Stimulated activated CD4-positive, alpha-beta T cell treated with anti-CD3 and anti-CD28 coated beads, Interleukin-1b, Interleukin-23, amount 100 ng/mL, for 48 hours (primary cell): ENCODE results near the gene NUTM2F.
"Not testable (repeated sequence)": the region's sequence is repeated elsewhere in the genome, so short reads cannot be mapped to it uniquely, and the experiment has no call there.

ENCODE experiments used
- DNase-seq: peaks from one replicate; pipeline ENCODE4 v3.0.0-alpha.2; 2020

The NUTM2F gene

DNA sequence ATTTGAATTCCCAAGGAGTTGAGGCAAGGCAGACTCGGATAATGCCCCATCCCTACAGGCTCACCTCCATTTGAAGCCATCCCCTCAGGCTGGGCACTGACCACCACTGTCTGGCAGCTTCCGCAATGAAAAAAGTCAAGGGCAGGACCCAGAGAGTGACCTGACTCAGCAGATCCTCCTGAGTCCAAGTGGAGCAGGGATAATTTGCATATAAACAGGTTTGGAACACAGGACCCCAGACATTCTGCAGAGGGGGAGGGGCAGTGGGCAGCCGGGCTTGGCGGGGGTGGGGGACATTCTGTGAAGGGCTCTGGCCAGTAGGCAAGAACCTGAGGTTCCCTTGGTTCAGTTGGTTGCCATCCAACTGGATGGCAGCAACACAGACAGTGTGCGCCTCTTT, at the start of gene NUTM2F:
Gene NUTM2F, minus strand, starts transcription at position 101 of the 400 bp plus-strand sequence. Its CDS starts 21 bp downstream, at position 80.
- DNase-seq, result not testable (repeated sequence)

DNA sequence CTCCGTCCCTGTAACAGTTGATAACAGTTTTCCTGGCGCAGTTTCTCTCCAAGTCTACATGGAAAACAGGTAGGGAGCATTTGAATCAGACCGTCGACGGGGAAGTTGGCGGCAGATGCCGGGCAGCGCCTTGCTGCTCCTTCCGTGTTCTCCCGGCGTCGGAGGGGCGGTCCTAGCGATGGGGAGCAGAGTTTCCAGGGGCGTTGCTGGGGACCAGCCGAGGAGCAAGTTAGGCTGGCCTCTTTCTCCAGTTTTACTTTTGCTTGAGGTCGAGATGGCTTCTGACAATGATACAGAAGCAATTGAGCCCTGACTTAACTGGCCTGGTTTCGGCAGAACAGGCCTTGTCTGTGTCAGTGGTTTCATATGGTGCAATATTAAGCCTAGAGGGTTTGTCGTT, 46.8 kb upstream of the NUTM2F start:
- DNase-seq, result peak; percentile 7

DNA sequence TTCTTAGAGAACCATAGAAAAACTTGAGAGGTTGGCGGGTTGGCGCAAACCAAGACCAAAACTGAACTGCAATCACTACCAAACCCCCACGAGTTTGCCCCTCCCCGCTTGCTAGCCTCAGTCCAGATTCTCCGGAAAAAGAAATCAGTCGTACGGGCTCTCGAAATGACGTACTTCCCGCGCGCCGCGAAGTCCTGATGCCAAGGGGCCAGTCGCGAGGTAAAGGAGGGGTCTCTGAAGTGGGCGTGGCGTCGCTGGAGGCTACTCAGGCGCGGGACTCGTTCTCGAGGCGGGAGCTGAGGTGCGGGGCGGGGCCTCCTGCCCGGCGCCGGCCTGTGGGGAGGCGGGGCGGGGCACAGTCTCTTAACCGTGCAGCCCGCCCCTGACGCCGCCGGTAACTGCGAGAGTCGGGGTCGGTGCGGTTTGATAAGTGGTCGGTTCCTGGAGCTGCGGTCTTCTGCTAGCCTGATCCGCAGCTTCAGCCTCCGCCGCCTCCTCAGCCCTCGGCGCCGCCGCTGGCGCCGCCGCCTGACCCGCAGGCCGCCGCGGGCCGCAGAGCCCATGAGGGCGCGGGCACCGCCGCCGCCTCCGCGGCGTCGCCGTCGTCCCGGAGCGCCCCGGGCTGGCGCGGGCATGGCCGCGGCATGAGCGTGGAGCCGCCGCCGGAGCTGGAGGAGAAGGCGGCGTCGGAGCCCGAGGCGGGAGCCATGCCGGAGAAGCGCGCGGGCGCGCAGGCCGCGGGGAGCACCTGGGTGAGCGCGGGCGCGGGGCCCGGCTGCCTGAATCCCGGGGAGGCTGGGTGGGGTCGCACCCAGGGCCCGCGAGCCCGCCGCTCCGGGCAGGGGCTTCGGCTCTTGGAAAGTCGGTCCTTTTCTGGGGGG, 46.0 kb upstream of the NUTM2F start:
- peak; percentile 89 for DNase-seq

DNA sequence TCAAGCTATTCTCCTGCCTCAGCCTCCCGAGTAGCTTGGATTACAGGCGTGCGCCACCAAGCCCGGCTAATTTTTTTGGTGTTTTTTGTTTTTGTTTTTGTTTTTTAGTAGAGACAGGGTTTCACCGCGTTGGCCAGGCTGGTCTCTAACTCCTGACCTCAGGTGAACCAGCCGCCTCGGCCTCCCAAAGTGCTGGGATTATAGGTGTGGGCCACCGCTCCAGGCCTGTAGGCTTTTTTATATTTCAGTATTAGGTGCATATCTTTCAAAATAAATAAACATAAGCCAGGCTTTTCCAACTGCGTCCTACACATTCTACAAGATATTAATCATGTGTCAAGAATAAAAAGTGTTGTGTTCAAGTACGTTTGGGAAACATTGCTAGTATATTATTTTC, 45.3 kb upstream of the NUTM2F start:
- not testable (repeated sequence) for DNase-seq

GRCh38 chr9:94370266-94370665, 41.8 kb upstream of the NUTM2F start:
- not testable (repeated sequence) for DNase-seq

DNA sequence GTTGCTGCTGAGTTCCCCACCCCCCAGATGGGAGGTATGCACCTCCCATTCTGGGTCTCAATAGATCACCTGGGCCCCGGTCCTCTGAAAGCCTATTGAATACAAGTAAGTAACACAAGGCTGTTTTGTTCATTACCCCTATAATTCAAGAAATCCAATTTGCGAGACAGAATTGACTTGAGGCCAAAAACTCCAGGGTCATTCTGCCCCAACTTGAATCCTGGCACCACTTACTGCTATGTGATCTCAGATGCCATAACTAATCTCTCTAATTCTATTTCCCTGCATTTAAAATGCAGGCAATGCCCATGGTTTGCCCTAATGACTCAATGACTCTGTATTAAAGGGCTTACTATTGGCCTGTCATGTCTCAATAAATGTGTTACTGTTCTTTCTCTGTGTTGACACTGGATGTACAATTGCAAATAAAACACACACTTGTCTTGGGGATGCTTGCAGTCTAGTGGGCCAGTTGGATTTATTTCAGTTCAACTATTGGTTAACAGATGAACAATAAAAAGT, 35.7 kb upstream of the NUTM2F start:
- DNase-seq, result not testable (repeated sequence)

GRCh38 chr9:94357158-94357557, 28.7 kb upstream of the NUTM2F start:
- DNase-seq, result not testable (repeated sequence)

DNA sequence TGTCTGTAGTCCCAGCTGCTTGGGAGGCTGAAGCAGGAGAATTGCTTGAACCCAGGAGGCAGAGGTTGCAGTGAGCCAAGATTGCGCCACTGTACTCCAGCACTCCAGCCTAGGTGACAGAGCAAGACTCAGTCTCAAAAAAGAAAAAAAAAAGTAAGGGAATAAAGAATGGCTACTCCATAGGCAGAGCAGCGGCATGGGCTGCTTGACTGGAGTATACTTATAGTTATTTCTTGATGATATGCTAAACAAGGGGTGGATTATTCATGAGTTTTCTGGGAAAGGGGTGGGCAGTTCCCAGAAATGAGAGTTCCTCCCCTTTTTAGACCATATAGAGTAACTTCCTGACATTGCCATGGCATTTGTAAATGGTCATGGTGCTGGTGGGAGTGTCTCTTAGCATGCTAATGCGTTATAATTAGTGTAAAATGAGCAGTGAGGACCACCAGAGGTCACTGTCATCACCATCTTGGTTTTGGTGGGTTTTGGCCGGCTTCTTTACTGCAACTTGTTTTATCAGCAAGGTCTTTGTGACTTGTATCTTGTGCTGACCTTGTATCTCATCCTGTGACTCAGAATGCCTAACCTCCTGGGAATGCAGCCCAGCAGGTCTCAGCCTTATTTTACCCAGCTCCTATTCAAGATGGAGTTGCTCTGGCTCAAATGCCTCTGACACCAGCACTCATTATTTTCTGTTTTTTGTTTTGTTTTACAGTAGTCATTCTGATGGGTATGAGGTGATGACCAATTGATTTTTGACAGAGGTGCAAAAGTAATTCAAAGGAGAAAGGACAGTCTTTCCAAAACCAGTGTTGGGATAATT, 23.7 kb upstream of the NUTM2F start:
- DNase-seq, result not testable (repeated sequence)

DNA sequence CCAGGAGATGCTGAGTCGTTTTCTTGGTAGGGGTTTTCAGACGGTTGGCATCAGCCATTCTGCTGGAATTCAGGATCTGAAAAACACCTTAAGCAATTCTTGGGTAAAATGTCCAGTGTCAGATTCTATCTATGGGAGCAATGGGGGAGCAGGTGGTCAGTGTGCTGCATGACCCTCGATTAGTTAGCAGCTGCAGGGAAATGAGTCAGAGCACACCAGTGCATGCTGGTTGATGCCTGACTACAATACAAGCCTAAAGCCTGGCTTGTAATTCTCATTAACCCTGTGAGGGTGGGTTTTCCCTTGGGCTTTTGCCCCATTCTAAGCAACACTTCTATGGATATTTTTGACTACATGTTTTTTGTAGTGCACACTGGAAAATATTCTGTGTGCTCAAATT, 20.3 kb upstream of the NUTM2F start:
- DNase-seq, result not testable (repeated sequence)

GRCh38 chr9:94347451-94347850, 19.0 kb upstream of the NUTM2F start:
- not testable (repeated sequence) for DNase-seq

DNA sequence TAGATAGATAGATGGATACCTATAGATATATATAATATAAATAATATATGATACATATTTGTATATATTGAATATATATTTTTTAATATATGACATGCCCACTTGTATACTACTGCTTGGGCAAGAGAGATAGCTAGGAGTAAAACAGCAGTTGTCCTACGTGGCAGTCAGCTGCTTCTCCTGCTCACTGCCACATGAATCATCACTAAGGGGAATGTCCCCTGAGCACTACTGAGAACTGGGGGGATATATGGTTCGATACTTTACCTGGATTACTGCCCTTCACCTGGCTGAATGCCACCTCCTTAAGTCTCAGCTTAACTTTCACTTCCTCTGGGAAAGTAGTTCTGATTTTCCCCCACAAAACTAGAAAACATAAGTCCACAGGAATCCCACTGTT, 13.3 kb upstream of the NUTM2F start:
- not testable (repeated sequence) for DNase-seq

GRCh38 chr9:94340750-94341149, 12.3 kb upstream of the NUTM2F start:
- not testable (repeated sequence) for DNase-seq

- DNase-seq, result not testable (repeated sequence)
Observed at GRCh38 chr9:94339657-94340056, 11.2 kb upstream of the NUTM2F start.

GRCh38 chr9:94338723-94339122, 10.3 kb upstream of the NUTM2F start:
- not testable (repeated sequence) for DNase-seq

DNA sequence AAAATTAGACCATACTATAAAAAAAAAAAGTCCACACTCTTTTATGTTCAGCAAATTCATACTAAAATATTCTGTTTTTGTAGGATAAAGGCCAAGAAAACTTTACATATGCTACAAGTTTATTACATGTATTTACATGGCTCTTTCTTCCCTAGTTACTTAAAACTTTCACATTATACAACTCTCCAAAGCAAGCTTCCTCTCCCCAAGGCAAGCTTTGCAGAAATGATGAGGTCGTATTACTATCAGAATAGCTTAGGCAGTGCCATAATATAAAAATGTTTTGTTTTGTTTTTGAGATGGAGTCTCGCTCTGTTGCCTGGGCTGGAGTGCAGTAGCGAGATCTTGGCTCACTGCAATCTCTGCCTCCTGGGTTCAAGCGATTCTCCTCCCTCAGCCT, 8.0 kb upstream of the NUTM2F start:
- DNase-seq, result not testable (repeated sequence)

DNA sequence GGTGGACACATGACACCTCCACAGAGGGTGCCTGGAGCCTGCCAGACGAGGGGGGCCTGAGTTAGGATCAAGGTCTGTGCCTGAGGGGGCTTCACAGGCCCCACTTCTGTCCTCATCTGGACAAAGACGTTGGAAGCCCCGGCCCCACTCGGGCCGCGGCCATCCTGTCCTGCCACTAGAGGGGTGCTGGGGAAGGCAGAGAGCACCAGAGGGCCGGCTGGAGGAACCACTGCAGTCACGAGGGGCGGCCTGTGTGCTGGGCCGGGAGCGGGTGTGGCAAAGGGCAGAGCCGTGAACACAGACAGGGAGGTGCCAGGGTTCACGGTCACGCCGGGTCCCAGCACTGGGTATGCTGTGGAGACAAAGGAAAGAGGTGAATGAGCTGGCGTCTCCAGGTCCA, 2.9 kb downstream of the NUTM2F start:
- DNase-seq, result not testable (repeated sequence)

DNA sequence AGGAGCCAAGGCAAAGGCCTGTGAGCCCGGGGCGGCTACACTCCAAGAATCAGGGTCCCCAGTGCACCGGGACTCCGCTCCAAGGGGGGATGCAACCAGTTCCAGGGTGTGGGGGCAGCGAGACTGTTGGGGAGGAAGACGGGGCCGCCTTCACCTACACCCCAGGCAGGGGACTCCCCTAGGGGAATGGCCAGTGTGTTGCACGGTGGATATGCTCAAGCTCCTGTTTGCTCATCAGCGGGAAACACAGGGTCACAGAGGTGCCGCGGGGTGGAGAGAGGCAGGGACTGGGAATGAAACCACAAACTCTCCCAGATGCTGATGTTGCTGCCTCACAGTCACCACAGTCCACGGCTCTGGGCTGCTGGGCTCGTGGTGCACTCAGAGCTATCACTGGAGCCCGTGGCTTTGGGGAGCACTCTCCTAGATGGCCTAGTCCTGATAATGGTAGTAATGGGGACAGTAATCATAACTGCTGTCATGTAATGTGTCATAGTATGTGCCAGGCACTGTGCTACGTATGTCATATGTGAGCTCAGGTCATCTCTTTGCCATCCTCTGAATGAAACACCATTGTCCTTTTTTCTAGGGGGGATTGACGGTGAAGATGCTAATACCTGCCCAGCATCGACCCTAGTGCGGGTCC, 5.2 kb downstream of the NUTM2F start:
- DNase-seq, result not testable (repeated sequence)

GRCh38 chr9:94322342-94322940, 6.0 kb downstream of the NUTM2F start:
- DNase-seq, result not testable (repeated sequence)

GRCh38 chr9:94317949-94318657, 10.3 kb downstream of the NUTM2F start:
- not testable (repeated sequence) for DNase-seq

DNA sequence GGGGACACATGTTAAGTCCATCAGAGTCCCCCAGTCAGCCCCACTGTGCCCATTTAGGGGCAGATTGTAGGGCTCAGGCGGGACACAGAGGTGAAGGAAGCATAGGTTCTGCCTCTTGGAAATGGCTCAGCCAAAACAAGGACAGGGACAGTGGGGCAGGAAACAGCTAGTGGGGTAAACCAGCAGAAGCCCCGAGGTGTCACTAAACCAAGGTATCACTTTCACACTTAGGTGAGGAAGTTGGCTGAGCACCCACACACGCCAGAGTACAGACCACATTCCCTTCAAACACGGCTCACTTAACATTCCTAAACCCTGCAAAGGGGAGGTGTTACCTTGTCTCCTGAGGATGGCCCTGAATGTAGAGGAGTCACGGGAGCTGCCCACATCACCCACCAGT, 12.2 kb downstream of the NUTM2F start:
- DNase-seq, result not testable (repeated sequence)
